PC-9 (cell line): ENCODE results near the gene NAA40. TPM values are rescaled to one million over a fixed set of nuclear protein-coding genes. Genes with fewer than 3 reads are reported as not detected.

Source experiments
- BruUV-seq: library from RNA; stranded (reverse); fragments of 400-500 nt; replicated peaks from 2 replicates; lab custom pipeline; 2021; lab: Mats Ljungman, UMichigan
- CTCF ChIA-PET: fragments of 300-600 bp; sonication (Branson Sonifier 250); formaldehyde crosslinking; loops from one replicate; lab custom pipeline; 2022; ENCODE audit warnings: antibody characterized with exemption; lab: Charles Lee
- POLR2A ChIA-PET: fragments of 300-600 bp; sonication (Branson Sonifier 250); formaldehyde crosslinking; loops from one replicate; lab custom pipeline; 2022; ENCODE audit warnings: antibody characterized with exemption; ENCODE audit not compliant: unreplicated experiment; lab: Charles Lee
- DNase-seq, 2 experiments: peaks; one replicate each; pipeline versions ENCODE4 v3.0.0 to v3.0.0-alpha.2; 2015 to 2022; ENCODE audit warnings: mixed read lengths in 1 of 2
- H2AFZ ChIP-seq: fragments of 200-600 bp; sonication (generic); 2 replicates; pipeline ENCODE4 v1.8.1; 2017; ENCODE audit warnings: antibody characterized with exemption
- H3F3A ChIP-seq: fragments of 200-600 bp; sonication (generic); 2 replicates; pipeline ENCODE4 v1.8.1; 2017; ENCODE audit warnings: antibody characterized with exemption, mild to moderate bottlenecking, low read depth; ENCODE audit not compliant: insufficient read depth
- H3K27ac ChIP-seq: fragments of 200-600 bp; sonication (generic); 2 replicates; pipeline ENCODE4 v1.6.1; 2016; ENCODE audit warnings: mixed run types
- H3K27me3 ChIP-seq: fragments of 200-600 bp; sonication (generic); 2 replicates; pipeline ENCODE4 v1.6.1; 2016; ENCODE audit warnings: low read depth, mixed run types; ENCODE audit not compliant: insufficient read depth
- H3K36me3 ChIP-seq: fragments of 200-600 bp; sonication (generic); 2 replicates; pipeline ENCODE4 v1.6.1; 2016; ENCODE audit warnings: low read depth, mixed run types
- H3K4me1 ChIP-seq: fragments of 200-600 bp; sonication (generic); replicated peaks from 2 replicates; pipeline ENCODE4 v1.6.1; 2016; ENCODE audit warnings: mixed run types; ENCODE audit not compliant: insufficient read depth
- H3K4me2 ChIP-seq: fragments of 200-600 bp; sonication (generic); 2 replicates; pipeline ENCODE4 v1.6.1; 2017; ENCODE audit warnings: mixed run types
- H3K4me3 ChIP-seq: fragments of 200-600 bp; sonication (generic); 2 replicates; pipeline ENCODE4 v1.6.1; 2016; ENCODE audit warnings: mixed run types
- H3K79me2 ChIP-seq: fragments of 200-600 bp; sonication (generic); 2 replicates; pipeline ENCODE4 v1.6.1; 2017; ENCODE audit warnings: low read depth, mixed run types
- H3K9me2 ChIP-seq: fragments of 200-600 bp; sonication (generic); 2 replicates; pipeline ENCODE4 v1.8.1; 2017; ENCODE audit warnings: mild to moderate bottlenecking; ENCODE audit not compliant: insufficient read depth
- H3K9me3 ChIP-seq: fragments of 200-600 bp; sonication (generic); 2 replicates; pipeline ENCODE4 v1.8.1; 2016; ENCODE audit warnings: low read depth; ENCODE audit not compliant: insufficient read depth
- H4K20me1 ChIP-seq: fragments of 200-600 bp; sonication (generic); 2 replicates; pipeline ENCODE4 v1.8.1; 2017; ENCODE audit not compliant: insufficient read depth
- CTCF ChIP-seq: fragments of 200-600 bp; sonication (generic); conservative IDR thresholded peaks from 2 replicates; pipeline ENCODE4 v1.6.1; 2017; ENCODE audit warnings: mixed run types, antibody characterized with exemption, mild to moderate bottlenecking, moderate library complexity
- EZH2 ChIP-seq: fragments of 200-600 bp; sonication (generic); IDR thresholded peaks from 2 replicates; pipeline ENCODE4 v1.8.0; 2017; ENCODE audit warnings: antibody characterized with exemption, low read depth
- intact Hi-C: fragments of 100-400 bp; cut with micrococcal nuclease; formaldehyde crosslinking; loops from one replicate; pipeline ENCODE4 v1.10.0; 2022; ENCODE audit not compliant: unreplicated experiment
- total RNA-seq: library from RNA; stranded (reverse); gene quantifications from 2 replicates; pipeline ENCODE4 v1.2.3, GENCODE V29; 2021

NAA40 gene
- total RNA-seq, 1 experiment from 2014 or later: 47.4 TPM

- no peaks in the 10 kb centered on the region for H3K27me3 ChIP-seq
- peaks cover 77% of the 10 kb centered on the region for H4K20me1 ChIP-seq
- H2AFZ ChIP-seq: no peak overlapping the region
- H3K36me3 ChIP-seq: no peaks in the 10 kb centered on the region
- no peaks in the 10 kb centered on the region for H3K4me1 ChIP-seq
- CTCF ChIA-PET: no interaction called here
- H3F3A ChIP-seq: peaks cover 21% of the 10 kb centered on the region; the same call in 1 of the 2 replicates
- no peaks in the 10 kb centered on the region for H3K9me2 ChIP-seq
- H3K27ac ChIP-seq: no peak overlapping the region
- POLR2A ChIA-PET: no interaction called here
- H3K79me2 ChIP-seq: no peaks in the 10 kb centered on the region
- no peak for DNase-seq
- intact Hi-C loops: no loop called here
- no peak for TF ChIP-seq CTCF
- no peak for TF ChIP-seq EZH2
- H3K4me3 ChIP-seq: no peak overlapping the region
- H3K9me3 ChIP-seq: no peaks in the 10 kb centered on the region
- BruUV-seq: no TSS peak
- H3K4me2 ChIP-seq: no peak overlapping the region
These were observed 65.8 kb downstream of the NAA40 start for GRCh38 chr11:64004590-64004984.

GRCh38 chr11:64005691-64006090 lies 66.9 kb downstream of the NAA40 start:
- intact Hi-C loops: no loop called here
- no peaks in the 10 kb centered on the region for H3K9me3 ChIP-seq
- H3K36me3 ChIP-seq: no peaks in the 10 kb centered on the region
- H3K27ac ChIP-seq: no peak overlapping the region
- H3K9me2 ChIP-seq: no peaks in the 10 kb centered on the region
- peaks cover 21% of the 10 kb centered on the region; the same call in 1 of the 2 replicates for H3F3A ChIP-seq
- BruUV-seq: no TSS peak
- H3K4me2 ChIP-seq: no peak overlapping the region
- no peaks in the 10 kb centered on the region for H3K79me2 ChIP-seq
- peaks cover 71% of the 10 kb centered on the region for H4K20me1 ChIP-seq
- CTCF ChIA-PET: interaction anchor here (0.5 to 0.7 kb wide), 2 partner anchors 16 to 1019 kb away, joined by 3 to 7 read pairs; no protein-coding TSS in a partner anchor
- no peaks in the 10 kb centered on the region for H3K4me1 ChIP-seq
- H2AFZ ChIP-seq: no peak overlapping the region
- no peaks in the 10 kb centered on the region for H3K27me3 ChIP-seq
- POLR2A ChIA-PET: no interaction called here
- H3K4me3 ChIP-seq: no peak overlapping the region
- no peak for DNase-seq
- TF ChIP-seq CTCF: no peak
- no peak for TF ChIP-seq EZH2

GRCh38 chr11:64006398-64006797 lies 67.6 kb downstream of the NAA40 start:
- intact Hi-C loops: no loop called here
- BruUV-seq: no TSS peak

More at GRCh38 chr11:64006398-64006797, 67.6 kb downstream of the NAA40 start:
- DNase-seq: no peak
- H3K9me3 ChIP-seq: no peaks in the 10 kb centered on the region
- H4K20me1 ChIP-seq: peaks cover 64% of the 10 kb centered on the region
- ChIA-PET POLR2A (interaction anchor here (0.7 kb wide), 1 partner anchor 9 kb away, joined by 4 read pairs; no protein-coding TSS in a partner anchor), CTCF (interaction anchor here (0.7 kb wide), 1 partner anchor 1020 kb away, joined by 3 read pairs; no protein-coding TSS in a partner anchor)
- no peak overlapping the region for H3K4me2 ChIP-seq
- no peaks in the 10 kb centered on the region for H3K79me2 ChIP-seq
- peaks cover 21% of the 10 kb centered on the region; the same call in 1 of the 2 replicates for H3F3A ChIP-seq
- TF ChIP-seq EZH2: no peak
- TF ChIP-seq CTCF: no peak
- H3K4me3 ChIP-seq: no peak overlapping the region
- H3K27ac ChIP-seq: no peak overlapping the region
- no peak overlapping the region for H2AFZ ChIP-seq
- H3K27me3 ChIP-seq: no peaks in the 10 kb centered on the region
- H3K4me1 ChIP-seq: no peaks in the 10 kb centered on the region
- H3K36me3 ChIP-seq: no peaks in the 10 kb centered on the region
- no peaks in the 10 kb centered on the region for H3K9me2 ChIP-seq

Other genes starting within 250 kb of the NAA40 start
- 16.6 and 19.3 TPM in 2 replicates for gene ZFTA, start 170.2 kb upstream of the NAA40 start, total RNA-seq
- gene SPINDOC, start 125.5 kb upstream of the NAA40 start, total RNA-seq: 46.8 and 49.7 TPM in 2 replicates
- 53.8 and 65.0 TPM in 2 replicates for gene MARK2, start 99.9 kb upstream of the NAA40 start, total RNA-seq
- gene RCOR2, start 21.8 kb upstream of the NAA40 start, total RNA-seq: 3.4 and 5.2 TPM in 2 replicates
- gene COX8A, start 35.6 kb downstream of the NAA40 start, total RNA-seq: 521 and 547 TPM in 2 replicates
- 105 and 119 TPM in 2 replicates for gene OTUB1, start 47.4 kb downstream of the NAA40 start, total RNA-seq
- gene FLRT1, start 96.9 kb downstream of the NAA40 start, total RNA-seq: 0.25 and 0.44 TPM in 2 replicates
- gene MACROD1, start 227.1 kb downstream of the NAA40 start, total RNA-seq: 41.0 and 68.8 TPM in 2 replicates
- 267 and 299 TPM in 2 replicates for gene STIP1, start 247.2 kb downstream of the NAA40 start, total RNA-seq